ENCODE data around the gene UMAD1.

GRCh38 chr7:7745258-7745657, 104.7 kb downstream of the UMAD1 start:
- no peak for TF ChIP-seq GLIS3 (CRISPR knock-in tag; IDR thresholded peaks at IDR 0.05)
- TF ChIP-seq ZFP3 (CRISPR knock-in tag; IDR thresholded peaks at IDR 0.05), result no peak

Measured in SK-N-SH treated with all-trans-retinoic acid at 6 μM for 48 hours (cell line).